GM12892 (cell line): ENCODE data around the gene CERS6.

Experiments
- POLR2A ChIP-seq: IDR thresholded peaks from 2 replicates; pipeline ENCODE4 v1.6.1; 2011; ENCODE audit warnings: low read depth, low read length, control low read depth
- POLR2AphosphoS5 ChIP-seq: IDR thresholded peaks from 2 replicates; pipeline ENCODE4 v1.6.1; 2011; ENCODE audit warnings: low read depth, low read length, control low read depth
- TAF1 ChIP-seq: IDR thresholded peaks from 2 replicates; pipeline ENCODE4 v1.6.1; 2011; ENCODE audit warnings: low read depth, mild to moderate bottlenecking, control low read depth, low read length, borderline replicate concordance

GRCh38 chr2:168486477-168486876 is 30.4 kb downstream of the CERS6 start:
- TF ChIP-seq POLR2AphosphoS5 (no peak), POLR2A (no peak), TAF1 (no peak)
